ENCODE data around the gene ASIC4. TPM values are rescaled to one million over a fixed set of nuclear protein-coding genes. Genes with fewer than 3 reads are reported as not detected.

ASIC4 gene
- total RNA-seq, 1 experiment from 2014 or later: 0.79 TPM

DNA sequence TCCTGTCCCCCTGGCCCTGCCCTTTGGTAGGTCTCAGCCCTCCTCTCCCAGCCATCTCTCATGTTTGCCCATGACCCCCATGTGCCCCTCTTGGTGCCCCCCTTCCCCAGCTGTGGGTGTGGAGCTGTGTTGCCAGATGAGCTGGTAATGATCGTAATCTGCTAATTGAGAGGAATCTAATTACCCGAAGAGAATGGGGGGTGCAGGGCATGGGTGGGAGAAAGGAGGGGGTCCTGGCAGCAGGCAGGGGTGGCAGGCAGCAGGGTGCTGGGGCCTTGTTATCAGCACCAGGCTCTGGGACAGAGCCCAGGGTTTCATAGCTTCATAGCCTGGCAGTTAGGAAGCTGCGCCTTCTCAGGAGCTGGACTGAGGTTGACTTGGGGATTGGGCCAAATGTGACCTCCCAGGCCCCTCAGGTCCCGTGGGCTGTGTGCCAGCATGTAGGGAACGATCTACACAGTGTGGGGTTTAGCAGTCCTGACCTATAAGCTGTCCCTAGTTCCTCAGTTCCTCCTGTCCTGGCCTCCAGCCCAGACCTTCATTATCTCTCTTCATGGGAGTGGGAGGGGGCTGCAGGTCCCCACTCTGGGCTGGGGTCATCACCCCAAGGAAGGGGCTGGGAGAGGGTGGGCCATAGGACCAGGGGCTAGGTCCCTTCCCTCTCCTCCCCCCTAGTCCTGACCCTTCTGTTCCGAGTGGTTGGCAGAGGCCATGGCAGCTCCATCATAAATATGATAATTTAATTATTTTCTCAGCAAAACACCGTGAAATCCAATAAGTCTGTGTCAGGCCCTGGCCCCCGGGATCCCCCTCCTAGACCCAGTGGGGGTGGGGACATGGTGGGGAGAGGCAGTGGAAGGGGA is 6.5 kb upstream of the ASIC4 start:
- Mint-ChIP-seq H3K4me1 (peaks cover 60% of the 10 kb centered on the region), H3K27ac (peak overlapping the region; percentile 89), H3K27me3 (ENCODE audit: low read depth) (peaks cover 22% of the 10 kb centered on the region), H3K4me3 (peak overlapping the region; percentile 22; the same call in 1 of the 2 replicates), H3K36me3 (peaks cover 14% of the 10 kb centered on the region), H3K9me3 (no peaks in the 10 kb centered on the region)
- TF ChIP-seq, protein P1, sequence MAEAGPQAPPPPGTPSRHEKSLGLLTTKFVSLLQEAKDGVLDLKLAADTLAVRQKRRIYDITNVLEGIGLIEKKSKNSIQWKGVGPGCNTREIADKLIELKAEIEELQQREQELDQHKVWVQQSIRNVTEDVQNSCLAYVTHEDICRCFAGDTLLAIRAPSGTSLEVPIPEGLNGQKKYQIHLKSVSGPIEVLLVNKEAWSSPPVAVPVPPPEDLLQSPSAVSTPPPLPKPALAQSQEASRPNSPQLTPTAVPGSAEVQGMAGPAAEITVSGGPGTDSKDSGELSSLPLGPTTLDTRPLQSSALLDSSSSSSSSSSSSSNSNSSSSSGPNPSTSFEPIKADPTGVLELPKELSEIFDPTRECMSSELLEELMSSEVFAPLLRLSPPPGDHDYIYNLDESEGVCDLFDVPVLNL (CRISPR knock-in tag; IDR thresholded peaks at IDR 0.05; ENCODE audit: borderline replicate concordance, low read depth): no peak
- TF ChIP-seq ZNF138 (CRISPR knock-in tag; conservative IDR thresholded peaks at IDR 0.05) (no peak), ZNF219 (CRISPR knock-in tag; IDR thresholded peaks at IDR 0.05; ENCODE audit: borderline replicate concordance) (no peak), CREM (CRISPR knock-in tag; IDR thresholded peaks at IDR 0.05) (no peak), MYBL2 (CRISPR knock-in tag; IDR thresholded peaks at IDR 0.05) (no peak), NR2C2 (CRISPR knock-in tag; IDR thresholded peaks at IDR 0.05) (no peak), ATF1 (CRISPR knock-in tag; IDR thresholded peaks at IDR 0.05) (no peak)
- TF ChIP-seq, protein P2, sequence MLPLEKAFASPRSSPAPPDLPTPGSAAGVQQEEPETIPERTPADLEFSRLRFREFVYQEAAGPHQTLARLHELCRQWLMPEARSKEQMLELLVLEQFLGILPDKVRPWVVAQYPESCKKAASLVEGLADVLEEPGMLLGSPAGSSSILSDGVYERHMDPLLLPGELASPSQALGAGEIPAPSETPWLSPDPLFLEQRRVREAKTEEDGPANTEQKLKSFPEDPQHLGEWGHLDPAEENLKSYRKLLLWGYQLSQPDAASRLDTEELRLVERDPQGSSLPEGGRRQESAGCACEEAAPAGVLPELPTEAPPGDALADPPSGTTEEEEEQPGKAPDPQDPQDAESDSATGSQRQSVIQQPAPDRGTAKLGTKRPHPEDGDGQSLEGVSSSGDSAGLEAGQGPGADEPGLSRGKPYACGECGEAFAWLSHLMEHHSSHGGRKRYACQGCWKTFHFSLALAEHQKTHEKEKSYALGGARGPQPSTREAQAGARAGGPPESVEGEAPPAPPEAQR (CRISPR knock-in tag; IDR thresholded peaks at IDR 0.05): no peak
- TF ChIP-seq, protein P3, sequence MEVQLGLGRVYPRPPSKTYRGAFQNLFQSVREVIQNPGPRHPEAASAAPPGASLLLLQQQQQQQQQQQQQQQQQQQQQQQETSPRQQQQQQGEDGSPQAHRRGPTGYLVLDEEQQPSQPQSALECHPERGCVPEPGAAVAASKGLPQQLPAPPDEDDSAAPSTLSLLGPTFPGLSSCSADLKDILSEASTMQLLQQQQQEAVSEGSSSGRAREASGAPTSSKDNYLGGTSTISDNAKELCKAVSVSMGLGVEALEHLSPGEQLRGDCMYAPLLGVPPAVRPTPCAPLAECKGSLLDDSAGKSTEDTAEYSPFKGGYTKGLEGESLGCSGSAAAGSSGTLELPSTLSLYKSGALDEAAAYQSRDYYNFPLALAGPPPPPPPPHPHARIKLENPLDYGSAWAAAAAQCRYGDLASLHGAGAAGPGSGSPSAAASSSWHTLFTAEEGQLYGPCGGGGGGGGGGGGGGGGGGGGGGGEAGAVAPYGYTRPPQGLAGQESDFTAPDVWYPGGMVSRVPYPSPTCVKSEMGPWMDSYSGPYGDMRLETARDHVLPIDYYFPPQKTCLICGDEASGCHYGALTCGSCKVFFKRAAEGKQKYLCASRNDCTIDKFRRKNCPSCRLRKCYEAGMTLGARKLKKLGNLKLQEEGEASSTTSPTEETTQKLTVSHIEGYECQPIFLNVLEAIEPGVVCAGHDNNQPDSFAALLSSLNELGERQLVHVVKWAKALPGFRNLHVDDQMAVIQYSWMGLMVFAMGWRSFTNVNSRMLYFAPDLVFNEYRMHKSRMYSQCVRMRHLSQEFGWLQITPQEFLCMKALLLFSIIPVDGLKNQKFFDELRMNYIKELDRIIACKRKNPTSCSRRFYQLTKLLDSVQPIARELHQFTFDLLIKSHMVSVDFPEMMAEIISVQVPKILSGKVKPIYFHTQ (CRISPR knock-in tag; IDR thresholded peaks at IDR 0.05): no peak
- TF ChIP-seq, protein P4, sequence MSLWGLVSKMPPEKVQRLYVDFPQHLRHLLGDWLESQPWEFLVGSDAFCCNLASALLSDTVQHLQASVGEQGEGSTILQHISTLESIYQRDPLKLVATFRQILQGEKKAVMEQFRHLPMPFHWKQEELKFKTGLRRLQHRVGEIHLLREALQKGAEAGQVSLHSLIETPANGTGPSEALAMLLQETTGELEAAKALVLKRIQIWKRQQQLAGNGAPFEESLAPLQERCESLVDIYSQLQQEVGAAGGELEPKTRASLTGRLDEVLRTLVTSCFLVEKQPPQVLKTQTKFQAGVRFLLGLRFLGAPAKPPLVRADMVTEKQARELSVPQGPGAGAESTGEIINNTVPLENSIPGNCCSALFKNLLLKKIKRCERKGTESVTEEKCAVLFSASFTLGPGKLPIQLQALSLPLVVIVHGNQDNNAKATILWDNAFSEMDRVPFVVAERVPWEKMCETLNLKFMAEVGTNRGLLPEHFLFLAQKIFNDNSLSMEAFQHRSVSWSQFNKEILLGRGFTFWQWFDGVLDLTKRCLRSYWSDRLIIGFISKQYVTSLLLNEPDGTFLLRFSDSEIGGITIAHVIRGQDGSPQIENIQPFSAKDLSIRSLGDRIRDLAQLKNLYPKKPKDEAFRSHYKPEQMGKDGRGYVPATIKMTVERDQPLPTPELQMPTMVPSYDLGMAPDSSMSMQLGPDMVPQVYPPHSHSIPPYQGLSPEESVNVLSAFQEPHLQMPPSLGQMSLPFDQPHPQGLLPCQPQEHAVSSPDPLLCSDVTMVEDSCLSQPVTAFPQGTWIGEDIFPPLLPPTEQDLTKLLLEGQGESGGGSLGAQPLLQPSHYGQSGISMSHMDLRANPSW (CRISPR knock-in tag; conservative IDR thresholded peaks at IDR 0.05; ENCODE audit: low read depth): 0 out of 2 replicates have a peak, but pooled peaks have one; percentile 2
- TF ChIP-seq, protein P5, sequence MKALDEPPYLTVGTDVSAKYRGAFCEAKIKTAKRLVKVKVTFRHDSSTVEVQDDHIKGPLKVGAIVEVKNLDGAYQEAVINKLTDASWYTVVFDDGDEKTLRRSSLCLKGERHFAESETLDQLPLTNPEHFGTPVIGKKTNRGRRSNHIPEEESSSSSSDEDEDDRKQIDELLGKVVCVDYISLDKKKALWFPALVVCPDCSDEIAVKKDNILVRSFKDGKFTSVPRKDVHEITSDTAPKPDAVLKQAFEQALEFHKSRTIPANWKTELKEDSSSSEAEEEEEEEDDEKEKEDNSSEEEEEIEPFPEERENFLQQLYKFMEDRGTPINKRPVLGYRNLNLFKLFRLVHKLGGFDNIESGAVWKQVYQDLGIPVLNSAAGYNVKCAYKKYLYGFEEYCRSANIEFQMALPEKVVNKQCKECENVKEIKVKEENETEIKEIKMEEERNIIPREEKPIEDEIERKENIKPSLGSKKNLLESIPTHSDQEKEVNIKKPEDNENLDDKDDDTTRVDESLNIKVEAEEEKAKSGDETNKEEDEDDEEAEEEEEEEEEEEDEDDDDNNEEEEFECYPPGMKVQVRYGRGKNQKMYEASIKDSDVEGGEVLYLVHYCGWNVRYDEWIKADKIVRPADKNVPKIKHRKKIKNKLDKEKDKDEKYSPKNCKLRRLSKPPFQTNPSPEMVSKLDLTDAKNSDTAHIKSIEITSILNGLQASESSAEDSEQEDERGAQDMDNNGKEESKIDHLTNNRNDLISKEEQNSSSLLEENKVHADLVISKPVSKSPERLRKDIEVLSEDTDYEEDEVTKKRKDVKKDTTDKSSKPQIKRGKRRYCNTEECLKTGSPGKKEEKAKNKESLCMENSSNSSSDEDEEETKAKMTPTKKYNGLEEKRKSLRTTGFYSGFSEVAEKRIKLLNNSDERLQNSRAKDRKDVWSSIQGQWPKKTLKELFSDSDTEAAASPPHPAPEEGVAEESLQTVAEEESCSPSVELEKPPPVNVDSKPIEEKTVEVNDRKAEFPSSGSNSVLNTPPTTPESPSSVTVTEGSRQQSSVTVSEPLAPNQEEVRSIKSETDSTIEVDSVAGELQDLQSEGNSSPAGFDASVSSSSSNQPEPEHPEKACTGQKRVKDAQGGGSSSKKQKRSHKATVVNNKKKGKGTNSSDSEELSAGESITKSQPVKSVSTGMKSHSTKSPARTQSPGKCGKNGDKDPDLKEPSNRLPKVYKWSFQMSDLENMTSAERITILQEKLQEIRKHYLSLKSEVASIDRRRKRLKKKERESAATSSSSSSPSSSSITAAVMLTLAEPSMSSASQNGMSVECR (CRISPR knock-in tag; IDR thresholded peaks at IDR 0.05; ENCODE audit: borderline replicate concordance): 0 out of 2 replicates have a peak, but pooled peaks have one; percentile 26
- TF ChIP-seq, protein P6, sequence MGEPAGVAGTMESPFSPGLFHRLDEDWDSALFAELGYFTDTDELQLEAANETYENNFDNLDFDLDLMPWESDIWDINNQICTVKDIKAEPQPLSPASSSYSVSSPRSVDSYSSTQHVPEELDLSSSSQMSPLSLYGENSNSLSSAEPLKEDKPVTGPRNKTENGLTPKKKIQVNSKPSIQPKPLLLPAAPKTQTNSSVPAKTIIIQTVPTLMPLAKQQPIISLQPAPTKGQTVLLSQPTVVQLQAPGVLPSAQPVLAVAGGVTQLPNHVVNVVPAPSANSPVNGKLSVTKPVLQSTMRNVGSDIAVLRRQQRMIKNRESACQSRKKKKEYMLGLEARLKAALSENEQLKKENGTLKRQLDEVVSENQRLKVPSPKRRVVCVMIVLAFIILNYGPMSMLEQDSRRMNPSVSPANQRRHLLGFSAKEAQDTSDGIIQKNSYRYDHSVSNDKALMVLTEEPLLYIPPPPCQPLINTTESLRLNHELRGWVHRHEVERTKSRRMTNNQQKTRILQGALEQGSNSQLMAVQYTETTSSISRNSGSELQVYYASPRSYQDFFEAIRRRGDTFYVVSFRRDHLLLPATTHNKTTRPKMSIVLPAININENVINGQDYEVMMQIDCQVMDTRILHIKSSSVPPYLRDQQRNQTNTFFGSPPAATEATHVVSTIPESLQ (CRISPR knock-in tag; IDR thresholded peaks at IDR 0.05): no peak
- TF ChIP-seq, protein P7, sequence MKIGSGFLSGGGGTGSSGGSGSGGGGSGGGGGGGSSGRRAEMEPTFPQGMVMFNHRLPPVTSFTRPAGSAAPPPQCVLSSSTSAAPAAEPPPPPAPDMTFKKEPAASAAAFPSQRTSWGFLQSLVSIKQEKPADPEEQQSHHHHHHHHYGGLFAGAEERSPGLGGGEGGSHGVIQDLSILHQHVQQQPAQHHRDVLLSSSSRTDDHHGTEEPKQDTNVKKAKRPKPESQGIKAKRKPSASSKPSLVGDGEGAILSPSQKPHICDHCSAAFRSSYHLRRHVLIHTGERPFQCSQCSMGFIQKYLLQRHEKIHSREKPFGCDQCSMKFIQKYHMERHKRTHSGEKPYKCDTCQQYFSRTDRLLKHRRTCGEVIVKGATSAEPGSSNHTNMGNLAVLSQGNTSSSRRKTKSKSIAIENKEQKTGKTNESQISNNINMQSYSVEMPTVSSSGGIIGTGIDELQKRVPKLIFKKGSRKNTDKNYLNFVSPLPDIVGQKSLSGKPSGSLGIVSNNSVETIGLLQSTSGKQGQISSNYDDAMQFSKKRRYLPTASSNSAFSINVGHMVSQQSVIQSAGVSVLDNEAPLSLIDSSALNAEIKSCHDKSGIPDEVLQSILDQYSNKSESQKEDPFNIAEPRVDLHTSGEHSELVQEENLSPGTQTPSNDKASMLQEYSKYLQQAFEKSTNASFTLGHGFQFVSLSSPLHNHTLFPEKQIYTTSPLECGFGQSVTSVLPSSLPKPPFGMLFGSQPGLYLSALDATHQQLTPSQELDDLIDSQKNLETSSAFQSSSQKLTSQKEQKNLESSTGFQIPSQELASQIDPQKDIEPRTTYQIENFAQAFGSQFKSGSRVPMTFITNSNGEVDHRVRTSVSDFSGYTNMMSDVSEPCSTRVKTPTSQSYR (CRISPR knock-in tag; IDR thresholded peaks at IDR 0.05): no peak
- DNase-seq (ENCODE audit: low spot score) (no peak), ATAC-seq (no peak)
- ChIA-PET CTCF (interaction anchor here (0.6 to 41.3 kb wide), 12 partner anchors 12 to 230 kb away, joined by 3 to 2316 read pairs (median 10); partner anchors contain the start of genes DES, GMPPA and SPEG), POLR2A (interaction anchor here (1.0 to 2.5 kb wide), 5 partner anchors 10 to 230 kb away, joined by 3 to 19 read pairs (median 4); partner anchors contain the start of genes CHPF, GMPPA and TMEM198)

All from WTC11 (cell line).